Omental fat pad (tissue), 4 donors: ENCODE results near the gene CAMKK1. TPM values are rescaled to one million over a fixed set of nuclear protein-coding genes. Genes with fewer than 3 reads are reported as not detected.

Experiments used
- ATAC-seq: fragments of 150-250 bp; one replicate; pipeline ENCODE4 v1.9.1; 2016; ENCODE audit warnings: mild to moderate bottlenecking, moderate library complexity; ENCODE audit not compliant: low FRiP score
- DNase-seq: peaks from one replicate; pipeline ENCODE4 v3.0.0-alpha.2; 2019; ENCODE audit warnings: low spot score
- CTCF ChIP-seq, 3 donors: fragments of 450-650 bp; IDR thresholded peaks; one replicate each; pipeline ENCODE4 v1.5.1; 2016 to 2017; ENCODE audit warnings: antibody characterized with exemption in 3 of 3, mild to moderate bottlenecking in 3 of 3, moderate library complexity in 2 of 3
- total RNA-seq, 4 donors: library from RNA; depleted of rRNA; stranded (reverse); fragments of >200 nt; gene quantifications; one replicate each; pipeline ENCODE4 v1.1.0, GENCODE V29; 2016

Gene CAMKK1
- total RNA-seq, 4 donors from 2014 or later, result 4.3 to 9.9 (median 8.2) TPM

- no peak for TF ChIP-seq CTCF (IDR thresholded peaks at IDR 0.05)
- no peak for ATAC-seq
Observed at GRCh38 chr17:3821101-3821500, 71.8 kb downstream of the CAMKK1 start.

GRCh38 chr17:3818786-3819185, 74.1 kb downstream of the CAMKK1 start:
- DNase-seq (no peak), ATAC-seq (no peak)
- no peak for TF ChIP-seq CTCF (IDR thresholded peaks at IDR 0.05)

More at GRCh38 chr17:3821101-3821500, 71.8 kb downstream of the CAMKK1 start:
- no peak for DNase-seq

GRCh38 chr17:3817851-3818605, 74.8 kb downstream of the CAMKK1 start:
- TF ChIP-seq CTCF (IDR thresholded peaks at IDR 0.05), result no peak
- ATAC-seq (no peak), DNase-seq (no peak)

GRCh38 chr17:3815925-3816324, 76.9 kb downstream of the CAMKK1 start:
- no peak for TF ChIP-seq CTCF (IDR thresholded peaks at IDR 0.05)
- ATAC-seq (no peak), DNase-seq (no peak)

- ATAC-seq, result no peak
- no peak for TF ChIP-seq CTCF (IDR thresholded peaks at IDR 0.05)
- DNase-seq, result no peak
Observed at GRCh38 chr17:3815122-3815521, 77.7 kb downstream of the CAMKK1 start.

GRCh38 chr17:3814361-3814760, 78.5 kb downstream of the CAMKK1 start:
- ATAC-seq, result no peak
- TF ChIP-seq CTCF (IDR thresholded peaks at IDR 0.05), result no peak
- DNase-seq, result no peak

GRCh38 chr17:3813171-3813570, 79.7 kb downstream of the CAMKK1 start:
- ATAC-seq, result no peak
- TF ChIP-seq CTCF (IDR thresholded peaks at IDR 0.05), result no peak
- DNase-seq, result no peak
